Activated CD8-positive, alpha-beta T cell treated with anti-CD3 and anti-CD28 coated beads, Interleukin-2, amount 10 ng/mL, durations not matched to agents 7 days and 5 days (primary cell): Measurements from ENCODE around the gene RASGEF1C. TPM values are rescaled to one million over a fixed set of nuclear protein-coding genes. Genes with fewer than 3 reads are reported as not detected.

ENCODE experiments used
- ATAC-seq: fragments of 150-1000 bp; cut with Tn5 transposase; one replicate; pipeline ENCODE4 v1.10.0; 2021; ENCODE audit warnings: moderate library complexity
- CTCF ChIA-PET: fragments of 350-600 bp; sonication (Branson Sonifier 250); formaldehyde crosslinking; loops from one replicate; lab custom pipeline; 2021; ENCODE audit warnings: antibody characterized with exemption; lab: Charles Lee
- POLR2A ChIA-PET: fragments of 350-600 bp; sonication (Branson Sonifier 250); formaldehyde crosslinking; loops from one replicate; lab custom pipeline; 2021; ENCODE audit warnings: antibody characterized with exemption; lab: Charles Lee
- DNase-seq: peaks from one replicate; pipeline ENCODE4 v3.0.0-alpha.2; 2020
- H3K27ac Mint-ChIP-seq: one replicate; pipeline ENCODE4 v1.8.0; 2021; ENCODE audit warnings: mild to moderate bottlenecking, mixed read lengths
- H3K27me3 Mint-ChIP-seq: one replicate; pipeline ENCODE4 v1.8.0; 2021; ENCODE audit warnings: low read depth, mixed read lengths
- H3K36me3 Mint-ChIP-seq: one replicate; pipeline ENCODE4 v1.8.0; 2021; ENCODE audit warnings: low read depth, mixed read lengths
- H3K4me1 Mint-ChIP-seq: one replicate; pipeline ENCODE4 v1.8.0; 2021; ENCODE audit warnings: low read depth, mixed read lengths
- H3K4me3 Mint-ChIP-seq: one replicate; pipeline ENCODE4 v1.8.0; 2021; ENCODE audit warnings: mild to moderate bottlenecking, mixed read lengths
- H3K9me3 Mint-ChIP-seq: one replicate; pipeline ENCODE4 v1.8.0; 2022; ENCODE audit warnings: mixed read lengths; ENCODE audit not compliant: insufficient read depth
- total RNA-seq, 2 experiments: library from RNA; stranded (reverse); gene quantifications; one replicate each; pipeline ENCODE4 v1.2.3, GENCODE V29; 2021

The RASGEF1C gene
- total RNA-seq, 2 experiments from 2014 or later: not detected

GRCh38 chr5:180161420-180162303 lies 47.3 kb downstream of the RASGEF1C start:
- peaks cover 16% of the 10 kb centered on the region for H3K27me3 Mint-ChIP-seq
- no peaks in the 10 kb centered on the region for H3K4me1 Mint-ChIP-seq
- no peaks in the 10 kb centered on the region for H3K9me3 Mint-ChIP-seq
- ATAC-seq (no peak), DNase-seq (no peak)
- no peak overlapping the region for H3K27ac Mint-ChIP-seq
- H3K4me3 Mint-ChIP-seq: no peak overlapping the region
- CTCF ChIA-PET: no interaction called here
- no peaks in the 10 kb centered on the region for H3K36me3 Mint-ChIP-seq
- POLR2A ChIA-PET: no interaction called here

- no peak overlapping the region for H3K4me3 Mint-ChIP-seq
- POLR2A ChIA-PET: no interaction called here
- H3K4me1 Mint-ChIP-seq: no peaks in the 10 kb centered on the region
- ATAC-seq (no peak), DNase-seq (no peak)
- CTCF ChIA-PET: no interaction called here
- H3K27me3 Mint-ChIP-seq: peaks cover 14% of the 10 kb centered on the region
- no peaks in the 10 kb centered on the region for H3K9me3 Mint-ChIP-seq
- H3K27ac Mint-ChIP-seq: no peak overlapping the region
- H3K36me3 Mint-ChIP-seq: no peaks in the 10 kb centered on the region
Measured at GRCh38 chr5:180160789-180161188, 48.2 kb downstream of the RASGEF1C start.

GRCh38 chr5:180160215-180160614 lies 48.8 kb downstream of the RASGEF1C start:
- Mint-ChIP-seq H3K27ac (no peak overlapping the region), H3K36me3 (no peaks in the 10 kb centered on the region), H3K4me3 (no peak overlapping the region), H3K4me1 (no peaks in the 10 kb centered on the region), H3K27me3 (peaks cover 14% of the 10 kb centered on the region), H3K9me3 (no peaks in the 10 kb centered on the region)
- ChIA-PET POLR2A (no interaction called here), CTCF (no interaction called here)
- no peak for ATAC-seq
- DNase-seq: no peak

- peaks cover 13% of the 10 kb centered on the region for H3K27me3 Mint-ChIP-seq
- ATAC-seq (no peak), DNase-seq (no peak)
- H3K36me3 Mint-ChIP-seq: no peaks in the 10 kb centered on the region
- ChIA-PET POLR2A (no interaction called here), CTCF (no interaction called here)
- no peak overlapping the region for H3K4me3 Mint-ChIP-seq
- H3K4me1 Mint-ChIP-seq: no peaks in the 10 kb centered on the region
- H3K27ac Mint-ChIP-seq: no peak overlapping the region
- H3K9me3 Mint-ChIP-seq: no peaks in the 10 kb centered on the region
Measured at GRCh38 chr5:180159756-180160155, 49.3 kb downstream of the RASGEF1C start.

- no peak for DNase-seq
- Mint-ChIP-seq H3K36me3 (no peaks in the 10 kb centered on the region), H3K4me1 (no peaks in the 10 kb centered on the region)
Measured at GRCh38 chr5:180157866-180158265, 51.1 kb downstream of the RASGEF1C start.

GRCh38 chr5:180156141-180156540 lies 52.9 kb downstream of the RASGEF1C start:
- Mint-ChIP-seq H3K36me3 (no peaks in the 10 kb centered on the region), H3K4me3 (no peak overlapping the region), H3K27me3 (peaks cover 4% of the 10 kb centered on the region), H3K4me1 (no peaks in the 10 kb centered on the region), H3K27ac (no peak overlapping the region), H3K9me3 (no peaks in the 10 kb centered on the region)
- CTCF ChIA-PET: no interaction called here
- POLR2A ChIA-PET: no interaction called here
- ATAC-seq (no peak), DNase-seq (no peak)

More at GRCh38 chr5:180157866-180158265, 51.1 kb downstream of the RASGEF1C start:
- peaks cover 6% of the 10 kb centered on the region for H3K27me3 Mint-ChIP-seq
- ChIA-PET POLR2A (no interaction called here), CTCF (no interaction called here)
- ATAC-seq: no peak
- no peak overlapping the region for H3K4me3 Mint-ChIP-seq
- H3K9me3 Mint-ChIP-seq: no peaks in the 10 kb centered on the region
- H3K27ac Mint-ChIP-seq: no peak overlapping the region

GRCh38 chr5:180155365-180155926 lies 53.6 kb downstream of the RASGEF1C start:
- H3K27ac Mint-ChIP-seq: no peak overlapping the region
- ChIA-PET POLR2A (no interaction called here), CTCF (no interaction called here)
- DNase-seq (no peak), ATAC-seq (no peak)
- no peaks in the 10 kb centered on the region for H3K36me3 Mint-ChIP-seq
- H3K27me3 Mint-ChIP-seq: peaks cover 4% of the 10 kb centered on the region
- no peaks in the 10 kb centered on the region for H3K4me1 Mint-ChIP-seq
- H3K9me3 Mint-ChIP-seq: no peaks in the 10 kb centered on the region
- no peak overlapping the region for H3K4me3 Mint-ChIP-seq

GRCh38 chr5:180154821-180155364 lies 54.1 kb downstream of the RASGEF1C start:
- Mint-ChIP-seq H3K36me3 (no peaks in the 10 kb centered on the region), H3K27me3 (peaks cover 4% of the 10 kb centered on the region), H3K9me3 (no peaks in the 10 kb centered on the region), H3K4me1 (no peaks in the 10 kb centered on the region), H3K4me3 (no peak overlapping the region), H3K27ac (no peak overlapping the region)
- ATAC-seq: no peak
- ChIA-PET CTCF (no interaction called here), POLR2A (no interaction called here)
- no peak for DNase-seq

GRCh38 chr5:180153991-180154390 lies 55.0 kb downstream of the RASGEF1C start:
- CTCF ChIA-PET: no interaction called here
- Mint-ChIP-seq H3K27ac (no peak overlapping the region), H3K27me3 (no peaks in the 10 kb centered on the region), H3K4me1 (no peaks in the 10 kb centered on the region), H3K9me3 (no peaks in the 10 kb centered on the region), H3K36me3 (no peaks in the 10 kb centered on the region), H3K4me3 (no peak overlapping the region)
- no peak for ATAC-seq
- DNase-seq: no peak
- POLR2A ChIA-PET: no interaction called here

- Mint-ChIP-seq H3K36me3 (no peaks in the 10 kb centered on the region), H3K9me3 (no peaks in the 10 kb centered on the region), H3K4me3 (no peak overlapping the region), H3K27ac (no peak overlapping the region), H3K4me1 (no peaks in the 10 kb centered on the region), H3K27me3 (peaks cover 2% of the 10 kb centered on the region)
- POLR2A ChIA-PET: no interaction called here
- DNase-seq: no peak
- no peak for ATAC-seq
- CTCF ChIA-PET: no interaction called here
Measured at GRCh38 chr5:180153099-180153498, 55.9 kb downstream of the RASGEF1C start.

GRCh38 chr5:180143656-180144364 lies 65.2 kb downstream of the RASGEF1C start:
- ChIA-PET POLR2A (no interaction called here), CTCF (no interaction called here)
- Mint-ChIP-seq H3K9me3 (peaks cover 9% of the 10 kb centered on the region), H3K27ac (no peak overlapping the region), H3K27me3 (peaks cover 15% of the 10 kb centered on the region), H3K36me3 (no peaks in the 10 kb centered on the region), H3K4me3 (no peak overlapping the region), H3K4me1 (no peaks in the 10 kb centered on the region)
- ATAC-seq: no peak
- DNase-seq: no peak
